ENCODE measurements around the gene LMTK3. TPM values are rescaled to one million over a fixed set of nuclear protein-coding genes. Genes with fewer than 3 reads are reported as not detected.
A peak's percentile ranks its signal among the peaks of the same experiment; 100 is the strongest.

Gene LMTK3
- total and polyA plus RNA-seq, 2 of the 13 experiments (the other 11 are each of a cell fraction or from before 2014, with no cell fraction given), result 0.18 to 0.29 TPM

GRCh38 chr19:48452289-48453190, 59.1 kb downstream of the LMTK3 start:
- POLR2A ChIA-PET, result no interaction called here
- BruUV-seq (replicated peaks), result no TSS peak
- in situ Hi-C loops (cut with HindIII; ENCODE audit: extremely low pct_ligation_motif_present, low pct_unique_long_range_greater_than_20kb) (no loop called here), intact Hi-C loops (cut with micrococcal nuclease; ENCODE audit: unreplicated experiment) (no loop called here)
- H3K27me3 ChIP-seq (ENCODE audit: control insufficient read depth in 1 of 2, insufficient read depth in 2 of 2, low read length in 2 of 2), result no peaks in the 10 kb centered on the region
- H3K9me3 ChIP-seq (ENCODE audit: low read length), result no peaks in the 10 kb centered on the region
- ATAC-seq (no peak), DNase-seq (ENCODE audit: low spot score) (no peak), FAIRE-seq (no peak)
- H3K79me2 ChIP-seq (ENCODE audit: insufficient read depth, low read length), result peaks cover 8% of the 10 kb centered on the region
- no peak overlapping the region for H3K4me3 ChIP-seq (replicated peaks in 1 of 3; ENCODE audit: insufficient read depth in 1 of 3, low read depth in 2 of 3, low read length in 3 of 3)
- CTCF ChIA-PET (ENCODE audit: low intra/inter-chr PET ratio, low total read pairs), result no interaction called here
- TF ChIP-seq RBFOX2 (IDR thresholded peaks at IDR 0.05; ENCODE audit: low read depth, low read length) (peak; percentile 72), THAP11 (CRISPR knock-in tag; IDR thresholded peaks at IDR 0.05) (no peak), MNT (IDR thresholded peaks at IDR 0.05) (no peak)
- peaks cover 28 to 78% of the 10 kb centered on the region in 2 experiments for H3K36me3 ChIP-seq (replicated peaks in 1 of 2; ENCODE audit: control insufficient read depth in 1 of 2, insufficient read depth in 2 of 2, low read length in 2 of 2)
- no peak overlapping the region for H2AFZ ChIP-seq (ENCODE audit: low read length)
- H3K9ac ChIP-seq (ENCODE audit: insufficient read depth, low read depth, low read length), result no peak overlapping the region
- no peak overlapping the region for H3K27ac ChIP-seq (ENCODE audit: extremely low read length, insufficient read depth, low read length)
- H3K4me1 ChIP-seq (ENCODE audit: insufficient read depth, low read length), result peaks cover 10% of the 10 kb centered on the region
- no peaks in the 10 kb centered on the region for H4K20me1 ChIP-seq (ENCODE audit: insufficient read depth, low read length)
- no peak overlapping the region for H3K4me2 ChIP-seq (ENCODE audit: low read depth, low read length)
- WGBS (ENCODE audit: low lambda C conversion rate), result 93% methylated on average over 15 of the region's 33 CpGs

- Histone ChIP-seq H3K4me1 (ENCODE audit: insufficient read depth, low read length) (peaks cover 19% of the 10 kb centered on the region), H2AFZ (ENCODE audit: low read length) (no peak overlapping the region), H3K27ac (ENCODE audit: extremely low read length, insufficient read depth, low read length) (no peak overlapping the region), H3K79me2 (ENCODE audit: insufficient read depth, low read length) (peaks cover 10% of the 10 kb centered on the region), H3K4me2 (ENCODE audit: low read depth, low read length) (no peak overlapping the region), H3K4me3 (replicated peaks in 1 of 3; ENCODE audit: insufficient read depth in 1 of 3, low read depth in 2 of 3, low read length in 3 of 3) (no peak overlapping the region), H3K9me3 (ENCODE audit: low read length) (no peaks in the 10 kb centered on the region), H3K27me3 (ENCODE audit: control insufficient read depth in 1 of 2, insufficient read depth in 2 of 2, low read length in 2 of 2) (no peaks in the 10 kb centered on the region; a peak in 1 of 5 replicates), H3K36me3 (replicated peaks in 1 of 2; ENCODE audit: control insufficient read depth in 1 of 2, insufficient read depth in 2 of 2, low read length in 2 of 2) (peaks cover 28 to 78% of the 10 kb centered on the region in 2 experiments), H4K20me1 (ENCODE audit: insufficient read depth, low read length) (no peaks in the 10 kb centered on the region), H3K9ac (ENCODE audit: insufficient read depth, low read depth, low read length) (no peak overlapping the region)
- BruUV-seq (replicated peaks), result no TSS peak
- no peak for DNase-seq (ENCODE audit: low spot score)
- intact Hi-C loops (cut with micrococcal nuclease; ENCODE audit: unreplicated experiment) (no loop called here), in situ Hi-C loops (cut with HindIII; ENCODE audit: extremely low pct_ligation_motif_present, low pct_unique_long_range_greater_than_20kb) (no loop called here)
- ChIA-PET CTCF (ENCODE audit: low intra/inter-chr PET ratio, low total read pairs) (no interaction called here), POLR2A (no interaction called here)
- WGBS (ENCODE audit: low lambda C conversion rate), result 95% methylated on average over 10 of the region's 12 CpGs
- no peak for TF ChIP-seq KAT7 (CRISPR knock-in tag; IDR thresholded peaks at IDR 0.05; ENCODE audit: borderline replicate concordance)
- TF ChIP-seq REXO4 (CRISPR knock-in tag; IDR thresholded peaks at IDR 0.05; ENCODE audit: borderline replicate concordance), result no peak
- no peak for TF ChIP-seq TCF7L2 (IDR thresholded peaks at IDR 0.05; ENCODE audit: low read depth, low read length)
- peak; percentile 66 for TF ChIP-seq ATF7 (IDR thresholded peaks at IDR 0.05)
- no peak for TF ChIP-seq ATF7 (CRISPR knock-in tag; IDR thresholded peaks at IDR 0.05)
- TF ChIP-seq SRF (IDR thresholded peaks at IDR 0.05; ENCODE audit: low read depth, low read length), result no peak
- no peak for FAIRE-seq
- ATAC-seq, result no peak
Observed at GRCh38 chr19:48451624-48452023, 60.0 kb downstream of the LMTK3 start.

All from HepG2 (cell line).